HG03575 (cell line): ENCODE results near the gene PRTFDC1.
"Not testable (repeated sequence)": the region's sequence is repeated elsewhere in the genome, so short reads cannot be mapped to it uniquely, and the experiment has no call there.

ENCODE experiments used
- ATAC-seq: cut with Tn5 transposase; IDR thresholded peaks from one replicate; pipeline ENCODE4 v1.9.1; 2021; ENCODE audit not compliant: unreplicated experiment, insufficient number of reproducible peaks, low FRiP score; ENCODE audit errors: extremely low read depth

Gene PRTFDC1

GRCh38 chr10:24944512-24945255 is 7.7 kb downstream of the PRTFDC1 start:
- no peak for ATAC-seq

- ATAC-seq: no peak
Measured at GRCh38 chr10:24938525-24938924, 13.9 kb downstream of the PRTFDC1 start.

GRCh38 chr10:24938076-24938475 is 14.3 kb downstream of the PRTFDC1 start:
- no peak for ATAC-seq

- no peak for ATAC-seq
Measured at GRCh38 chr10:24935504-24936292, 16.7 kb downstream of the PRTFDC1 start.

GRCh38 chr10:24931236-24931635 is 21.2 kb downstream of the PRTFDC1 start:
- no peak for ATAC-seq

GRCh38 chr10:24930427-24930826 is 22.0 kb downstream of the PRTFDC1 start:
- peak; percentile 69 for ATAC-seq

- no peak for ATAC-seq
Measured at GRCh38 chr10:24929904-24930303, 22.5 kb downstream of the PRTFDC1 start.

GRCh38 chr10:24929056-24929544 is 23.3 kb downstream of the PRTFDC1 start:
- ATAC-seq: no peak

GRCh38 chr10:24928163-24928562 is 24.2 kb downstream of the PRTFDC1 start:
- no peak for ATAC-seq

GRCh38 chr10:24926557-24926956 is 25.8 kb downstream of the PRTFDC1 start:
- no peak for ATAC-seq

- no peak for ATAC-seq
Measured at GRCh38 chr10:24925799-24926198, 26.6 kb downstream of the PRTFDC1 start.

GRCh38 chr10:24924483-24924882 is 27.9 kb downstream of the PRTFDC1 start:
- not testable (repeated sequence) for ATAC-seq

GRCh38 chr10:24922222-24922868 is 30.1 kb downstream of the PRTFDC1 start:
- not testable (repeated sequence) for ATAC-seq

GRCh38 chr10:24920907-24921881 is 31.2 kb downstream of the PRTFDC1 start:
- peak; percentile 87 for ATAC-seq

GRCh38 chr10:24920192-24920591 is 32.2 kb downstream of the PRTFDC1 start:
- ATAC-seq: not testable (repeated sequence)

GRCh38 chr10:24919629-24920028 is 32.8 kb downstream of the PRTFDC1 start:
- ATAC-seq: not testable (repeated sequence)

GRCh38 chr10:24917979-24918378 is 34.4 kb downstream of the PRTFDC1 start:
- no peak for ATAC-seq

- no peak for ATAC-seq
Measured at GRCh38 chr10:24917493-24917892, 34.9 kb downstream of the PRTFDC1 start.

- no peak for ATAC-seq
Measured at GRCh38 chr10:24916365-24916764, 36.0 kb downstream of the PRTFDC1 start.
